Ishikawa (cell line): Measurements from ENCODE around the gene SLC22A14.

Experiments
- CEBPB ChIP-seq: IDR thresholded peaks from 2 replicates; pipeline ENCODE4 v1.6.1; 2012
- CREB1 ChIP-seq: IDR thresholded peaks from 2 replicates; pipeline ENCODE4 v1.6.1; 2012; ENCODE audit warnings: low read depth
- EGR1 ChIP-seq: IDR thresholded peaks from 2 replicates; pipeline ENCODE4 v1.6.1; 2012
- EP300 ChIP-seq: IDR thresholded peaks from 2 replicates; pipeline ENCODE4 v1.6.1; 2012; ENCODE audit warnings: borderline replicate concordance
- MAX ChIP-seq: IDR thresholded peaks from 2 replicates; pipeline ENCODE4 v1.6.1; 2012
- NFIC ChIP-seq: IDR thresholded peaks from 2 replicates; pipeline ENCODE4 v1.6.1; 2012
- RAD21 ChIP-seq: IDR thresholded peaks from 2 replicates; pipeline ENCODE4 v1.6.1; 2012; ENCODE audit warnings: low read depth
- TAF1 ChIP-seq: IDR thresholded peaks from 2 replicates; pipeline ENCODE4 v1.6.1; 2012; ENCODE audit warnings: low read depth, mild to moderate bottlenecking
- YY1 ChIP-seq: IDR thresholded peaks from 2 replicates; pipeline ENCODE4 v1.6.1; 2012; ENCODE audit warnings: low read depth
- ZBTB7A ChIP-seq: IDR thresholded peaks from 2 replicates; pipeline ENCODE4 v1.6.1; 2012; ENCODE audit warnings: low read depth
- TF ChIP-seq, protein P1 (sequence below): IDR thresholded peaks from 2 replicates; pipeline ENCODE4 v1.6.1; 2012; ENCODE audit warnings: low read depth, mild to moderate bottlenecking

GRCh38 chr3:38354588-38355330 is 72.7 kb downstream of the SLC22A14 start:
- TF ChIP-seq MAX (no peak), ZBTB7A (no peak), RAD21 (no peak), EP300 (no peak), EGR1 (no peak), CREB1 (no peak), TAF1 (no peak), CEBPB (no peak), YY1 (no peak), NFIC (peak; percentile 29; the same call in 1 of the 2 replicates)
- TF ChIP-seq, protein P1, sequence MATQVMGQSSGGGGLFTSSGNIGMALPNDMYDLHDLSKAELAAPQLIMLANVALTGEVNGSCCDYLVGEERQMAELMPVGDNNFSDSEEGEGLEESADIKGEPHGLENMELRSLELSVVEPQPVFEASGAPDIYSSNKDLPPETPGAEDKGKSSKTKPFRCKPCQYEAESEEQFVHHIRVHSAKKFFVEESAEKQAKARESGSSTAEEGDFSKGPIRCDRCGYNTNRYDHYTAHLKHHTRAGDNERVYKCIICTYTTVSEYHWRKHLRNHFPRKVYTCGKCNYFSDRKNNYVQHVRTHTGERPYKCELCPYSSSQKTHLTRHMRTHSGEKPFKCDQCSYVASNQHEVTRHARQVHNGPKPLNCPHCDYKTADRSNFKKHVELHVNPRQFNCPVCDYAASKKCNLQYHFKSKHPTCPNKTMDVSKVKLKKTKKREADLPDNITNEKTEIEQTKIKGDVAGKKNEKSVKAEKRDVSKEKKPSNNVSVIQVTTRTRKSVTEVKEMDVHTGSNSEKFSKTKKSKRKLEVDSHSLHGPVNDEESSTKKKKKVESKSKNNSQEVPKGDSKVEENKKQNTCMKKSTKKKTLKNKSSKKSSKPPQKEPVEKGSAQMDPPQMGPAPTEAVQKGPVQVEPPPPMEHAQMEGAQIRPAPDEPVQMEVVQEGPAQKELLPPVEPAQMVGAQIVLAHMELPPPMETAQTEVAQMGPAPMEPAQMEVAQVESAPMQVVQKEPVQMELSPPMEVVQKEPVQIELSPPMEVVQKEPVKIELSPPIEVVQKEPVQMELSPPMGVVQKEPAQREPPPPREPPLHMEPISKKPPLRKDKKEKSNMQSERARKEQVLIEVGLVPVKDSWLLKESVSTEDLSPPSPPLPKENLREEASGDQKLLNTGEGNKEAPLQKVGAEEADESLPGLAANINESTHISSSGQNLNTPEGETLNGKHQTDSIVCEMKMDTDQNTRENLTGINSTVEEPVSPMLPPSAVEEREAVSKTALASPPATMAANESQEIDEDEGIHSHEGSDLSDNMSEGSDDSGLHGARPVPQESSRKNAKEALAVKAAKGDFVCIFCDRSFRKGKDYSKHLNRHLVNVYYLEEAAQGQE: no peak
